ACC112 (cell line): Measurements from ENCODE around the gene NUP98.

Source experiments
- H2AFZ ChIP-seq: fragments of 200-600 bp; sonication (generic); one replicate; pipeline ENCODE4 v1.6.0; 2017; ENCODE audit warnings: antibody characterized with exemption, low read length; ENCODE audit not compliant: unreplicated experiment
- H3K27ac ChIP-seq: fragments of 200-600 bp; sonication (generic); 2 replicates; pipeline ENCODE4 v1.5.1; 2014; ENCODE audit warnings: low read depth, mild to moderate bottlenecking, antibody characterized with exemption, low read length, moderate library complexity
- H3K27me3 ChIP-seq: fragments of 200-600 bp; sonication (generic); 2 replicates; pipeline ENCODE4 v1.6.1; 2014; ENCODE audit warnings: mild to moderate bottlenecking, antibody characterized with exemption, low read length, moderate library complexity, mixed read lengths; ENCODE audit not compliant: insufficient read depth
- H3K36me3 ChIP-seq: fragments of 200-600 bp; sonication (generic); 2 replicates; pipeline ENCODE4 v1.6.1; 2016; ENCODE audit warnings: mild to moderate bottlenecking, antibody characterized with exemption, low read length, moderate library complexity, mixed read lengths; ENCODE audit not compliant: insufficient read depth
- H3K4me1 ChIP-seq: fragments of 200-600 bp; sonication (generic); one replicate; pipeline ENCODE4 v1.6.1; 2016; ENCODE audit warnings: low read length, mixed read lengths; ENCODE audit not compliant: insufficient read depth, unreplicated experiment, control insufficient read depth
- H3K4me3 ChIP-seq: fragments of 200-600 bp; sonication (generic); 2 replicates; pipeline ENCODE4 v1.5.1; 2014; ENCODE audit warnings: mild to moderate bottlenecking, low read depth, low read length
- H3K79me2 ChIP-seq: fragments of 200-600 bp; sonication (generic); one replicate; pipeline ENCODE4 v1.6.0; 2016; ENCODE audit warnings: low read length; ENCODE audit not compliant: control insufficient read depth, unreplicated experiment, insufficient read depth

The NUP98 gene

DNA sequence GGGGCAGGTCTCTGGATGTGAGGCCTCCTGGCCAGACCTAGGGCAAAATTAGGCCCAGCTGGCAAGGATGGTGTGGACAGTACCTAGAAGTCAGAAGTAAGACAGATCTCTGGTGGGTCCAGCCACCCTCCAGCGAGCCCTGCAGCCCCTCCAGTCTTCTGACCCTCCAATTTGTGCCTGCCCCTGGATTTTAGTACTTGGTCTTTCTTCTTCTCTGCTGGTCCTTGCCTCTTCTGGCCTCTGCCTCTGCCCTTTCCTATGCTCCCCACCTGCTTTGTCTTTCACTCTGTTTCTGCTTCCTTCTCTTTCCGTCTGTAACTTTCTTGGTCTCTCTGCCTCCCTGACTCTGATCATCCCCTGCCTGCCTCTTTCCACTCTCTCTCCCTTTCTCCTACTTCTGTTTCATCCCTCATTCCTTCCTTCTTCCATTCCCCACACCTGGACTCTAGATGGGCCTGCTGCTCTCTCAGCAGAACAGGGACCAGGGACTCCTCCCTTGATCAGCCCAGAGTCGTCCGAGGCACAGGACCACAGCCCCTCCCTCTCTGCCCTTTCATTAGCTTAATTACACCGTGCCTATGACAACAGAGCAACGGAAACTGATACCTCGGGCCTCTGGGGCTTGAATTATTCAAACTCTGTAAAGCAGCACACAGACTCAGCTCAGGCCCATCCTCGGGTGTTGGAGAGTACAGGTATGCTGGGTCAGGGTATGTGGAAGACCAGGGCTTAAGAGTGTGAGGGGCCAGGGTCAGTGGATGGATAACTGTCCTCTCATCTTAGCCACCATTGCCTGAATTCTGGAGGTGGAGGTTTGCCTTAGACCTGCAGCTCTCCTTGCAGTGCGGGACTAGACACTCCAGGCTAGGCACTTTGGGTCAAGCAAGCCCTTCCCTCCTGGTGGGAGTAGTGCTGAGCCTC, 125.8 kb downstream of the NUP98 start, which contains the start of gene CHRNA10:
Gene CHRNA10 (minus strand): TSS at position 51 of the 921 bp plus-strand sequence. CDS start 72 bp downstream, outside the sequence.
- Histone ChIP-seq H3K27me3 (no peaks in the 10 kb centered on the region), H2AFZ (no peak within 1 kb of the TSS), H3K4me1 (peaks cover 3% of the 10 kb centered on the region), H3K79me2 (no peaks in the 10 kb centered on the region), H3K27ac (no peak within 1 kb of the TSS), H3K36me3 (peaks cover 24% of the 10 kb centered on the region), H3K4me3 (no peak within 1 kb of the TSS)

DNA sequence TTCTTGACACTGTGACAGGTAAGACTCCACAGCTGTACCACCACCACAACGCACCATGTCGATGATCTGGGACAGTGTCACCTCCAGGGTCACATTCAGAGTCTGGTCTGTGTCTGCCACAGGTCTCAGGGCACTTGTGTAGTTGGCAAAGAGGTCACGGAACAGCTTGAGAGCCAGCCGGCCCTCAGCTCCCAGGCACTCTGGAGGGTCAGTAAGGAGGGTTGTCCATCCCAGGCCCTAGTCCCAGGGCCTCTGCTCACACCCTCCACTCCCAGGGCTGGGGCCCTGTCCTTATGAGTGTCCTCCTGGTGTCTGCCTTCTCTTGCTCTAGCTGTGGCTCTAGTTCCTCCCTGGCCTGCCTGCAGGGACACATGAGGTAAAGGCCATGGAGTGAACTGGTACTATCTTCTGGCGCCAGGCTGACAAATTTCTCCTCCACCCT, 127.6 kb downstream of the NUP98 start:
- Histone ChIP-seq H3K79me2 (no peaks in the 10 kb centered on the region), H3K27me3 (no peaks in the 10 kb centered on the region), H3K4me3 (no peak overlapping the region), H2AFZ (no peak overlapping the region), H3K4me1 (no peaks in the 10 kb centered on the region), H3K36me3 (peaks cover 7% of the 10 kb centered on the region; the same call in 1 of the 2 replicates), H3K27ac (no peak overlapping the region)

DNA sequence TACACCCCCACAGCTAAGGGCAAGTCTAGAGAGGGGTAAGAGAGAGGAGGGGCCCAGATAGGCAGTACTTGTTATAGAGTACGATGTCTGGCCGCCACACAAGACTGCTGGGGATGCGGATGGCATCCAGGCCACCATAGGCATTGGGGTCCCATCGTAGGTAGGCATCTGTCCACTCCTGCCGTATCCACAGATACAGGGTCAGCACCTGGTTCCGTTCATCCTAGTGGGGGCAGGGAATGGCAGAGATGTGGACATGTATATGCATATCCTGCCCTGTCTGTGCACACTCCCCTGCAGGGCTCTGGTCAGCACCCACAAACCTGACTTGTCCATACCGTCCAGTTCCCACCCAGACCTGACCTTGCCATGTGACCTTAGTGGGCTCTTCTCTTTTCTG, 128.2 kb downstream of the NUP98 start:
- H3K79me2 ChIP-seq = no peaks in the 10 kb centered on the region
- peaks cover 7% of the 10 kb centered on the region; the same call in 1 of the 2 replicates for H3K36me3 ChIP-seq
- no peak overlapping the region for H3K27ac ChIP-seq
- no peak overlapping the region for H2AFZ ChIP-seq
- H3K4me1 ChIP-seq = no peaks in the 10 kb centered on the region
- no peak overlapping the region for H3K4me3 ChIP-seq
- no peaks in the 10 kb centered on the region for H3K27me3 ChIP-seq

DNA sequence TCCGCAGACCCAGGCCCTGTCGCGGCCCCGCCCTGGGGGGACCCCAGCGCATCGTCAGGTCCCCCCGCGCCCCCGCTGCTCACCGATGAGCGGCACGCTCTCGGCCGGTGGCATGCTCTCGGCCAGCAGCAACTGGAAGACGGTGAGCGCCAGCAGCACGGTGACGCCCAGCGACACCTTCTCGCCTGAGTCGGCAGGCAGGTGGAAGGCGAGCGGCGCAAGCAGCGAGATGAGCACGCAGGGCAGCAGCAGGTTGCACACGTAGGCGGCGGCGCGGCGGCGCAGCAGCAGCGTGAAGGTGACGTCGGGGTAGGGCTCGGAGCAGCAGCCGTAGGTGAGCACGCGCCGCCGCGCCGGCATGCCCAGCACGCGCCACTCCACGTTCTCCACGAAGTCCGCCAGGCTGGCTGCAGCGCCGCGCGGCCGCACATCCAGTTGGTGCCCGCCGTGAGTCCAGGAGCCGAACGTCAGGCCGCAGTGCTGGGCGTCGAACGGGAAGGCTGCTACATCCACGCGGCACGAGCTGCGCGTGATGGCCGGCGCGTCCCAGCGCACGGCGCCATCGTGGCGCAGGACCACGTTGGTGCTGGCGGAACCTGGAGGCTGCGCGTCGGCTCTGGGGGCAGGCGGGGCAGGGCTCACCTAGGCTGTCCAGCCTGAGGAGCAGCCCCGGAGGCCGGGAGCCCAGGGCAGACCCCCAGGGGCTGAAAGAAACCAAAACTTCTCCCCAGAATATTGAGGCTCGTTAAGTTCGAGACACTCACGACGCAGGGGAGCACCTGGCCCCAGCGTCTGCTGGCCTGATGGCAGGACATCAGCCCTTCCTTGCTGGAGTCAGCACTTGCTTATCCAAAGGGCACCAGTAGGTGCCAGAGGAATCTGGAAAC, 130.0 kb downstream of the NUP98 start:
- Histone ChIP-seq H3K4me3 (no peak overlapping the region), H3K4me1 (no peaks in the 10 kb centered on the region), H3K27me3 (no peaks in the 10 kb centered on the region), H2AFZ (no peak overlapping the region), H3K79me2 (no peaks in the 10 kb centered on the region), H3K27ac (no peak overlapping the region), H3K36me3 (no peaks in the 10 kb centered on the region)

DNA sequence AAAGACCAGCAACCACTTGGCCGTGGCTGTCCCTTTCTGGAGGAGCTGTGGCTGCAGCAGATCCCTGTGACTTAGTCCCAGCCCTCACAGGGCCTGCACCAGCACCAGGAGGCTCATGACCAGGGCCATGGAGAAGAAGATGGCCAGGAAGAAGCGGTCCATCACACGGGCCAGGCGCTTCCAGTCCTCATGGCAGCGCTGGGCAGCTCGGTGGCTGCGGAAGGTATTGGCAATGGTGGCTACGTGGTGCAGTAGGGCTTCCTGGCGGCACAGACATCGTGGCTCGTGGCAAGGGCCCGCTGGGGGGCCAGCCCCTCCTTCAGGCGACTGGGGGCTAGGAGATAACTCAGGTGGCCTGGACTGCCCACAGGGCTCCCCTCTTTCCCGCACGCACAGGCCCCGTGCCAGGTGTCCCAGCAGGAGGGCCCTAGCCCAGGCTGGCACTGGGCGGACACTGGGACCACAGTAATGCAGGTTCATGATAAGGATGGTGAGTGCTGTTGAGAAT, 131.3 kb downstream of the NUP98 start:
- H3K27me3 ChIP-seq = no peaks in the 10 kb centered on the region
- H3K27ac ChIP-seq = no peak overlapping the region
- no peaks in the 10 kb centered on the region for H3K4me1 ChIP-seq
- no peak overlapping the region for H2AFZ ChIP-seq
- no peak overlapping the region for H3K4me3 ChIP-seq
- H3K79me2 ChIP-seq = no peaks in the 10 kb centered on the region
- no peaks in the 10 kb centered on the region for H3K36me3 ChIP-seq

DNA sequence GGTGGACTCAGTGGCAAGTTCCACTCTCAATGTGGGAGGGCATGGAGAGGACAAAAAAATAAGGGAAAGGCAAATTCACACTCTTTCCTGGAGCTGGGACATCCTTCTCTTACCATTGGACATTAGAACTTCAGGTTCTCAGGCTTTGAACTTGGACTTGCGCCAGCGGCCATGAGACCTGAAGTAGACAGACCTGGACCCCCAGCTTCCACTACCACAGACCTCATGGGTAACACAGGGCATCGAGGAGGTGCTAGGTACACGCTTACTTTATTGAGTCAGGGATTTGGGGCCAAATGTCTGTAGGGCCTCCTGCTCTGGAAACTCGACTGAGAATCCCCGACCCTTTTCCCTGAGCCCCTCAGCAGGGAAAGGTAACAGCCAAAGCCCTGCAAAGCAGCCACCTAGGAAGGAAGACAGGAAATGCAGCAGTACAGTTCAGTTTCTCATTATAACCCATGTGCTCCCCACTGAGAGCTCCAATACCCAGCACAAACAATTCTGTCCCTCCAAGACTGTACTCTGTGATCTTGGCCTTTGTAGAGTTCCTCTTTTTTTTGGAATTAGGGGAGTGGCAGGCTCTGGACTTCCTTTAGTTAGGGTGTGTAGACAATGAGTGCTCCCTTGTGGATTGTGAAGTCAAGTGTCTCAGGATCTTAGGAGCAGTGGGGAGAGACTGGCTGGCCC, 131.9 kb downstream of the NUP98 start:
- Histone ChIP-seq H3K27ac (no peak overlapping the region), H3K36me3 (no peaks in the 10 kb centered on the region), H3K4me3 (no peak overlapping the region)

DNA sequence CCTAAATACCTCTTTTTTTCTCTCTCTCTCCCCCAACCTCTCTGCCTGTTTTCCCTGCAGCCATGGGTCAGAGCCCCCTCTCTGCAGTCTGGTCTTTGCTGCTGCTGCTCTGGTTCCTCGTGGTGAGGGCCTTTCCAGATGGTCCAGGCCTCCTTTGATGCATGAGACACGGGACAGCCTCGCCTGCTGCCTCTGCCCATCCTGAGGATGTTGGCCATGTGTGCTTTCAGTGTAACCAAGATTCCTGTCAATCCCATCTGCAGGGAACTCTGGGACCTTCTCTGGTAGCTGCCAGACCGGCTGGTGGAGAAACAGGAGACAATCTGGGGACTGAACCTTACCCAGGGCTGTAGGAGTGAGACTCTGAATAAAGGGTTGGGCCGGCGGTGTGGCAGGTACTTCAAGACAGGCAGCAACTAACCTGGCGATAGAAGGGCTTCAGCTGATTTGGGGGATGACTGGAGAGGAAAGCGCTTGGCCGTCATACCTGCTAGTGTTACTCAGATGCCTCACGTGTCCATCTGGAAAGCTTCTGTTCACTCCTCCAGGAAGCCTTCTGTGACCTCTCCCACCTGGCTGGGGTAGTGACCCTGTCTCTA, 133.2 kb downstream of the NUP98 start:
- peaks cover 2% of the 10 kb centered on the region; the same call in 1 of the 2 replicates for H3K27me3 ChIP-seq
- H3K4me3 ChIP-seq = no peak overlapping the region
- no peaks in the 10 kb centered on the region for H3K4me1 ChIP-seq
- no peaks in the 10 kb centered on the region for H3K36me3 ChIP-seq
- no peaks in the 10 kb centered on the region for H3K79me2 ChIP-seq
- no peak overlapping the region for H3K27ac ChIP-seq
- H2AFZ ChIP-seq = no peak overlapping the region

More for the DNA sequence above, 131.9 kb downstream of the NUP98 start:
- no peaks in the 10 kb centered on the region for H3K27me3 ChIP-seq
- no peaks in the 10 kb centered on the region for H3K4me1 ChIP-seq
- no peaks in the 10 kb centered on the region for H3K79me2 ChIP-seq
- H2AFZ ChIP-seq = no peak overlapping the region

DNA sequence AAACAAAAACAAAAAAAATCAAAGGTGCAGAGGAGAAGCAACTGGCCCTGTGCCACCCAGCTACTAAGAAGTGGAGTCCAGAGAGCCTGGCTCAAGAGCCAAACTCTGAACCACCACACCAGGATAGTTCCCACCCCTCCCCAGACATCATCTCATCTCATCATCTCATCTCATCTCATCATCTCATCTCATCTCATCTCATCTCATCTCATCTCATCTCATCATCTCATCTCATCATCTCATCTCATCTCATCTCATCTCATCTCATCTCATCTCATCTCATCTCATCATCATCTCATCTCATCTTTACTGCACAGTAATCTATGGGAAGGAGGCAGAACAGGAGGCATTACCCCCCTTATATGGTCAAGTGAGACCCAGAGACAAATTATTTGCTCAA, 134.5 kb downstream of the NUP98 start:
- no peak overlapping the region for H3K4me3 ChIP-seq
- H3K4me1 ChIP-seq = no peaks in the 10 kb centered on the region
- H3K27ac ChIP-seq = no peak overlapping the region
- no peaks in the 10 kb centered on the region for H3K79me2 ChIP-seq
- H3K36me3 ChIP-seq = no peaks in the 10 kb centered on the region
- no peak overlapping the region for H2AFZ ChIP-seq
- peaks cover 11% of the 10 kb centered on the region for H3K27me3 ChIP-seq

DNA sequence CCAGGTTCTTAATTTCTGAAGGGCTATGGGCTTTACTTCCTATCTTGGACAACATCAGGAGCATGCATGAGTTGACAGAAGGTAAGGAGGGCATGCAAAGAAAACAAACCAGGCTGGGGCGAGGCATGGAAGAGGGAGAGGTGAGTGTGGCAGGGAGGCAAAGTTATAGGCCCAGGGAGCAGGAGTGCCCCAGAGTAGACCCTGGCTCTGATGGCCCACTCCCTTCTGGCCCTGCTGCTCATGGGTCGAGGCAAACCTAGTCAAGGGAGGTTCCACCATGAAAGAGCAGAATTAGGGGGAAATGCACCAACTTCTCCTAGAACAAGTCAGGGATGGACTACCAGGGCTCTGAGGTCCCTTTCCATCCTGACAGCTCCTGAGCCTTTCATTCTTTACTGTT, 136.4 kb downstream of the NUP98 start:
- H3K4me3 ChIP-seq = no peak overlapping the region
- H3K27ac ChIP-seq = no peak overlapping the region
- H2AFZ ChIP-seq = no peak overlapping the region
- H3K36me3 ChIP-seq = no peaks in the 10 kb centered on the region
- no peaks in the 10 kb centered on the region for H3K79me2 ChIP-seq
- H3K4me1 ChIP-seq = no peaks in the 10 kb centered on the region
- peaks cover 21% of the 10 kb centered on the region for H3K27me3 ChIP-seq
